Fibroblast of the aortic adventitia (primary cell): ENCODE results near the gene EMC10. TPM values are rescaled to one million over a fixed set of nuclear protein-coding genes. Genes with fewer than 3 reads are reported as not detected.

Experiments
- DNase-seq: peaks from one replicate; pipeline ENCODE4 v3.0.0-alpha.2; 2010; ENCODE audit warnings: low read depth
- H3K4me3 ChIP-seq: 2 replicates; pipeline ENCODE4 v1.5.1; 2011; ENCODE audit warnings: low read depth, mild to moderate bottlenecking, control low read depth, low read length, moderate library complexity
- CTCF ChIP-seq: IDR thresholded peaks from 2 replicates; pipeline ENCODE4 v1.5.1; 2011; ENCODE audit warnings: mild to moderate bottlenecking, low read length, control low read depth, inconsistent platforms; ENCODE audit not compliant: insufficient read depth
- total RNA-seq: library from RNA; depleted of rRNA; stranded (reverse); fragments of >200 nt; gene quantifications from 2 replicates; pipeline ENCODE4 v1.2.3, GENCODE V29; 2012; ENCODE audit warnings: low replicate concordance

Gene EMC10
- 22.8 and 35.2 TPM in 2 replicates for total RNA-seq

DNA sequence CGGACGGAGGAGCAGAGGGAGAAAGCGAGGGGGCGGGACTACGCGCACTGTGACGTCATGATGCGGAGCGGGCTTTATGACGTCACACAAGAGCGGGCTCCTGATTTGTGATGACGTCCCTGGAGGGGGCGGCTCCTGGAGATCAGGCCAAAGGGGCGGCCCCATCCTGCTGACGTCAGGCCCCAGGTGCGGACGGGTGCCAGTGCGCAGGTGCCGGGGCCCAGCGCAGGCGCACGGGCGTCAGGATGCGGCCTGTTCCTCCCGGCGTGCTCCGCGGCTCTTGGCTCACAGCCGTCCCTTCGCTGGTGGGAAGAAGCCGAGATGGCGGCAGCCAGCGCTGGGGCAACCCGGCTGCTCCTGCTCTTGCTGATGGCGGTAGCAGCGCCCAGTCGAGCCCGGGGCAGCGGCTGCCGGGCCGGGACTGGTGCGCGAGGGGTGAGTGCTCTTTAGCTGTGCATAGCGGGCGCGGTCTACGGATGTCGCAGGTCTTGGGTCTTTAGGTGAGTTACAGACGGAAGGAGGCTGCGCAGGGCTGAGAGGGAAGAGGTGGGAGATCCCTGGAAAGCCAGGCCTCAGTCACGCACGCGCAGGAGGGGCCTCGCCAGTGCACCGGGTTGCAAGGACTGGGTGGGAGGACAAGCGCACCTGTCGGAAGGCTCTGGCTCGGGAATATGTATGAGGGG, at the start of gene EMC10, which contains the start of gene GARIN5A:
Gene EMC10 (plus strand): TSS at position 284 of the 683 bp plus-strand sequence. CDS start 38 bp downstream, at position 322.
Gene GARIN5A (minus strand): TSS at position 625 of the 683 bp plus-strand sequence. CDS start 460 bp downstream, at position 165.
- DNase-seq, result peak; percentile 90
- H3K4me3 ChIP-seq, result peak within 1 kb of the TSS; percentile 97
- TF ChIP-seq CTCF, result no peak

- DNase-seq, result no peak
- no peak overlapping the region for H3K4me3 ChIP-seq
- no peak for TF ChIP-seq CTCF
These were observed 48.9 kb upstream of the EMC10 start for GRCh38 chr19:50427318-50427925.

GRCh38 chr19:50427997-50428425, 48.3 kb upstream of the EMC10 start:
- H3K4me3 ChIP-seq, result peak overlapping the region; percentile 28
- TF ChIP-seq CTCF, result no peak
- peak; percentile 73 for DNase-seq

DNA sequence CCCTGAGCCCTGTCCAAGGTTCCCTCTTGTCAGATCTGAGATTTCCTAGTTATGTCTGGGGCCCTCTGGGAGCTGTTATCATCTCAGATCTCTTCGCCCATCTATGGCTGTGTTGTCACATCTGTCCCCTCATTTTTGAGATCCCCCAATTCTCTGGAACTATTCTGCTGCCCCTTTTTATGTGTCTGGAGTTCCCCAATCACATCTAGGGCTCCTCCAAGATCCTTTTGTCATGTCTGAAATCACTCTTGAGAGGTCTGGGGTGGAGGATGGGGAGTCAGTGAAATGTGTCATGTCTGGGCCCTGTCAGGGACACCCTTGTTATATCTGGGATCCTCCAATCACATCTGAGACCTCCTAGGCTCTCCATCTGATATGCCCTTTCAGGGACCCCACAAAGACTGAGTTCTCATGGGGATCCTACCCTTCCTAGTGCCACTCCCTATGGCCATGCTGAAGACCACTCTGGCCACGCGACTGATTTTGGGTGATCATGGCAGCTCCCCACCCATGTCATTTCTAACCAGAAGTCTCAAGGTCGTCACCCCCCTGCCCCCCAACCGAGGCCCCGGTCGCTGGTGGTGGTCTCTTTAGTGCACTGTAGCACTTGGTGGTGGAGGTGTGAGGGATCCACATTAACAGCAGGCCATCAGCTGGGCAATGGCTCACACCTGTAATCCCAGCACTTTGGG, 47.4 kb upstream of the EMC10 start:
- no peak for TF ChIP-seq CTCF
- H3K4me3 ChIP-seq, result no peak overlapping the region
- DNase-seq, result no peak

GRCh38 chr19:50430888-50431342, 45.4 kb upstream of the EMC10 start:
- no peak for TF ChIP-seq CTCF
- H3K4me3 ChIP-seq, result peak overlapping the region; percentile 69
- DNase-seq, result no peak

- H3K4me3 ChIP-seq, result peak overlapping the region; percentile 69
- peak; percentile 67 for DNase-seq
- TF ChIP-seq CTCF, result no peak
These were observed 44.7 kb upstream of the EMC10 start for GRCh38 chr19:50431343-50432220.
